HCT116 (cell line): Measurements from ENCODE around the gene PCDHGA4.
A peak's percentile ranks its signal among the peaks of the same experiment; 100 is the strongest.

ENCODE experiments used
- CTCF ChIP-seq, 3 experiments: fragments of 200-600 bp in 1 of 3; sonication (generic) in 1 of 3; IDR thresholded peaks in 2 of 3; conservative IDR thresholded peaks in 1 of 3; 2 replicates each; pipeline ENCODE4 v1.5.1; 2012 to 2017; ENCODE audit warnings: low read depth in 2 of 3, low read length in 2 of 3, antibody characterized with exemption in 1 of 3, borderline replicate concordance in 1 of 3, control low read depth in 1 of 3, mild to moderate bottlenecking in 1 of 3, mixed read lengths in 1 of 3, mixed run types in 1 of 3, moderate library complexity in 1 of 3; ENCODE audit not compliant: insufficient read depth in 1 of 3
- POLR2AphosphoS5 ChIP-seq: IDR thresholded peaks from 2 replicates; pipeline ENCODE4 v1.6.1; 2011; ENCODE audit warnings: mild to moderate bottlenecking, low read depth, low read length, moderate library complexity
- SRF ChIP-seq: IDR thresholded peaks from 2 replicates; pipeline ENCODE4 v1.6.1; 2012; ENCODE audit warnings: low read depth

- TF ChIP-seq CTCF (IDR thresholded peaks at IDR 0.05 in 2 of 3, conservative IDR thresholded peaks at IDR 0.05 in 1 of 3; ENCODE audit: borderline replicate concordance in 1 of 3, insufficient read depth in 1 of 3, low read depth in 2 of 3, low read length in 2 of 3) (peak; percentile 25 to 42 (median 36); a peak in 4 of 6 replicates), SRF (no peak), POLR2AphosphoS5 (no peak)
These were observed 19.0 kb downstream of the PCDHGA4 start, which contains the start of gene PCDHGA6 for GRCh38 chr5:141373673-141374317.
